IMR-90 (cell line): ENCODE data around the gene CROCC2. TPM values are rescaled to one million over a fixed set of nuclear protein-coding genes. Genes with fewer than 3 reads are reported as not detected.

ENCODE experiments used
- ATAC-seq: fragments of 200-7000 bp; cut with Tn5 transposase; 2 replicates; pipeline ENCODE4 v1.9.1; 2020; ENCODE audit warnings: low read depth, mild to moderate bottlenecking, moderate library complexity
- BruUV-seq: library from RNA; stranded (reverse); fragments of 400-500 nt; replicated peaks from 2 replicates; lab custom pipeline; 2021; lab: Mats Ljungman, UMichigan
- CTCF ChIA-PET: fragments of 300-600 bp; formaldehyde crosslinking; extraction: SDS; loops from one replicate; lab custom pipeline; 2021; ENCODE audit warnings: antibody characterized with exemption; lab: Yijun Ruan, JAX
- POLR2A ChIA-PET: fragments of 300-600 bp; sonication (Branson Sonifier 250); formaldehyde crosslinking; loops from one replicate; lab custom pipeline; 2022; ENCODE audit warnings: antibody characterized with exemption; ENCODE audit not compliant: unreplicated experiment; lab: Charles Lee
- DNase-seq: peaks from one replicate; pipeline ENCODE4 v3.0.0; 2013
- H2AFZ ChIP-seq: replicated peaks from 2 replicates; pipeline ENCODE3; 2013; ENCODE audit warnings: low read length, mild to moderate bottlenecking; ENCODE audit not compliant: poor library complexity
- H2AK5ac ChIP-seq: 2 replicates; pipeline ENCODE4 v1.6.1; 2013; ENCODE audit warnings: low read depth, low read length, inconsistent platforms
- H2AK9ac ChIP-seq: replicated peaks from 2 replicates; pipeline ENCODE3; 2013; ENCODE audit warnings: mild to moderate bottlenecking, low read depth, low read length, moderate library complexity; ENCODE audit not compliant: poor library complexity
- H2BK120ac ChIP-seq: 2 replicates; pipeline ENCODE4 v1.6.1; 2013; ENCODE audit warnings: low read depth, low read length, inconsistent platforms
- H2BK15ac ChIP-seq: 3 replicates; pipeline ENCODE4 v1.6.1; 2013; ENCODE audit warnings: low read depth, low read length, inconsistent platforms
- H2BK20ac ChIP-seq: 2 replicates; pipeline ENCODE4 v1.6.1; 2013; ENCODE audit warnings: low read depth, mild to moderate bottlenecking, inconsistent platforms, low read length, moderate library complexity
- H2BK5ac ChIP-seq: 2 replicates; pipeline ENCODE4 v1.6.1; 2013; ENCODE audit warnings: mild to moderate bottlenecking, low read depth, low read length, inconsistent platforms; ENCODE audit not compliant: poor library complexity, severe bottlenecking
- H3K14ac ChIP-seq: replicated peaks from 2 replicates; pipeline ENCODE4 v1.6.1; 2013; ENCODE audit warnings: low read depth, low read length, inconsistent platforms
- H3K18ac ChIP-seq: 2 replicates; pipeline ENCODE4 v1.6.1; 2013; ENCODE audit warnings: low read depth, low read length, control low read depth
- H3K23ac ChIP-seq: 2 replicates; pipeline ENCODE4 v1.6.1; 2013; ENCODE audit warnings: low read depth, low read length, inconsistent platforms
- H3K27ac ChIP-seq: 2 replicates; pipeline ENCODE4 v1.5.1; 2013; ENCODE audit warnings: mild to moderate bottlenecking, control low read depth, low read length; ENCODE audit not compliant: insufficient read depth
- H3K27me3 ChIP-seq: 2 replicates; pipeline ENCODE4 v1.6.1; 2013; ENCODE audit warnings: low read length; ENCODE audit not compliant: control insufficient read depth, insufficient read depth
- H3K36me3 ChIP-seq: 2 replicates; pipeline ENCODE4 v1.6.1; 2013; ENCODE audit warnings: low read length, mixed read lengths; ENCODE audit not compliant: control insufficient read depth, insufficient read depth
- H3K4ac ChIP-seq: 2 replicates; pipeline ENCODE4 v1.6.1; 2013; ENCODE audit warnings: low read depth, low read length, inconsistent platforms
- H3K4me1 ChIP-seq: 2 replicates; pipeline ENCODE4 v1.6.1; 2013; ENCODE audit warnings: low read length, mixed read lengths; ENCODE audit not compliant: control insufficient read depth, insufficient read depth
- H3K4me2 ChIP-seq: 2 replicates; pipeline ENCODE4 v1.6.1; 2013; ENCODE audit warnings: low read depth, mild to moderate bottlenecking, control low read depth, low read length, moderate library complexity
- H3K4me3 ChIP-seq: 2 replicates; pipeline ENCODE4 v1.5.1; 2013; ENCODE audit warnings: low read depth, mild to moderate bottlenecking, control low read depth, low read length, moderate library complexity; ENCODE audit not compliant: insufficient read depth
- H3K56ac ChIP-seq: 2 replicates; pipeline ENCODE4 v1.6.1; 2013; ENCODE audit warnings: low read length, inconsistent platforms; ENCODE audit not compliant: insufficient read depth; ENCODE audit errors: extremely low read depth
- H3K79me1 ChIP-seq, 2 experiments: 2 replicates each; pipeline ENCODE4 v1.6.1; 2013; ENCODE audit warnings: low read length in 2 of 2, inconsistent platforms in 1 of 2, low read depth in 1 of 2
- H3K9ac ChIP-seq: 2 replicates; pipeline ENCODE4 v1.6.1; 2013; ENCODE audit warnings: low read depth, low read length, control low read depth
- H3K9me1 ChIP-seq: 2 replicates; pipeline ENCODE4 v1.6.1; 2013; ENCODE audit warnings: low read length, inconsistent platforms; ENCODE audit not compliant: insufficient read depth
- H3K9me3 ChIP-seq: 2 replicates; pipeline ENCODE4 v1.6.1; 2013; ENCODE audit warnings: low read length; ENCODE audit not compliant: control insufficient read depth, insufficient read depth
- H4K20me1 ChIP-seq: 2 replicates; pipeline ENCODE4 v1.6.1; 2013; ENCODE audit warnings: low read length, inconsistent platforms; ENCODE audit not compliant: insufficient read depth
- H4K5ac ChIP-seq: 2 replicates; pipeline ENCODE4 v1.6.1; 2013; ENCODE audit warnings: mild to moderate bottlenecking, low read depth, low read length, control low read depth
- H4K8ac ChIP-seq, 2 experiments: 2 replicates each; pipeline ENCODE4 v1.6.1; 2013; ENCODE audit warnings: low read depth in 2 of 2, low read length in 2 of 2, control low read depth in 1 of 2, inconsistent platforms in 1 of 2
- H4K91ac ChIP-seq: 2 replicates; pipeline ENCODE4 v1.6.1; 2013; ENCODE audit warnings: low read depth, low read length, inconsistent platforms; ENCODE audit not compliant: insufficient read depth
- BHLHE40 ChIP-seq: fragments of 150-350 bp; IDR thresholded peaks from 2 replicates; pipeline ENCODE4 v1.6.1; 2016; ENCODE audit warnings: mild to moderate bottlenecking, low read depth, low read length
- CEBPB ChIP-seq: IDR thresholded peaks from 2 replicates; pipeline ENCODE4 v1.6.1; 2012; ENCODE audit warnings: low read depth, low read length, improper control_type of control experiment
- CHD1 ChIP-seq: IDR thresholded peaks from 2 replicates; pipeline ENCODE4 v1.6.1; 2012; ENCODE audit warnings: low read depth, low read length, improper control_type of control experiment
- FOS ChIP-seq: fragments of 150-350 bp; IDR thresholded peaks from 2 replicates; pipeline ENCODE4 v1.6.1; 2016; ENCODE audit warnings: low read depth, low read length
- MAFK ChIP-seq: IDR thresholded peaks from 2 replicates; pipeline ENCODE4 v1.6.1; 2012; ENCODE audit warnings: low read depth, low read length, improper control_type of control experiment
- MAZ ChIP-seq: IDR thresholded peaks from 2 replicates; pipeline ENCODE4 v1.6.1; 2012; ENCODE audit warnings: low read depth, mild to moderate bottlenecking, low read length, improper control_type of control experiment, moderate library complexity, borderline replicate concordance
- MXI1 ChIP-seq: IDR thresholded peaks from 2 replicates; pipeline ENCODE4 v1.6.1; 2012; ENCODE audit warnings: low read depth, mild to moderate bottlenecking, low read length, moderate library complexity, borderline replicate concordance
- NFE2L2 ChIP-seq: fragments of 150-350 bp; IDR thresholded peaks from 2 replicates; pipeline ENCODE4 v1.6.1; 2016; ENCODE audit warnings: low read depth, mild to moderate bottlenecking, low read length
- POLR2A ChIP-seq: IDR thresholded peaks from 2 replicates; pipeline ENCODE4 v1.6.1; 2012; ENCODE audit warnings: mild to moderate bottlenecking, low read depth, low read length
- RAD21 ChIP-seq: IDR thresholded peaks from 2 replicates; pipeline ENCODE4 v1.6.1; 2012; ENCODE audit warnings: low read length, improper control_type of control experiment
- RCOR1 ChIP-seq: IDR thresholded peaks from 2 replicates; pipeline ENCODE4 v1.6.1; 2012; ENCODE audit warnings: mild to moderate bottlenecking, low read length, improper control_type of control experiment; ENCODE audit not compliant: insufficient replicate concordance
- RFX5 ChIP-seq: IDR thresholded peaks from 2 replicates; pipeline ENCODE4 v1.8.0; 2012; ENCODE audit warnings: low read depth, mild to moderate bottlenecking, low read length, moderate library complexity
- SMC3 ChIP-seq: fragments of 150-350 bp; IDR thresholded peaks from 2 replicates; pipeline ENCODE4 v1.6.1; 2016; ENCODE audit warnings: low read depth, mild to moderate bottlenecking, antibody characterized with exemption, low read length, moderate library complexity
- WGBS, 2 experiments: methylation state at CpG; one replicate each; pipeline versions ENCODE4 v1.1.5 to v1.1.7; 2013; ENCODE audit warnings: missing lambda C conversion rate in 2 of 2; ENCODE audit not compliant: insufficient read length in 1 of 2; ENCODE audit errors: extremely low coverage in 2 of 2; 5-methylcytosine and 5-hydroxymethylcytosine counted together
- dilution Hi-C: fragments of 300-500 bp; cut with HindIII; formaldehyde crosslinking; loops from one replicate; pipeline ENCODE4 v1.14.3; 2018; ENCODE audit warnings: low sequenced_read_pairs; ENCODE audit not compliant: unreplicated experiment
- in situ Hi-C: fragments of 300-500 bp; cut with MboI; formaldehyde crosslinking; loops from 3 replicates; pipeline ENCODE4 v1.14.3; 2019; ENCODE audit warnings: low sequenced_read_pairs, inconsistent platforms, mixed read lengths
- intact Hi-C: fragments of 100-400 bp; cut with micrococcal nuclease; formaldehyde crosslinking; loops from 2 replicates; pipeline ENCODE4 v1.10.0; 2022
- polyA plus RNA-seq, 3 experiments: library from polyadenylated mRNA; depleted of rRNA; stranded (reverse); fragments of >200 nt; gene quantifications; 2 replicates each; pipeline ENCODE4 v1.2.3, GENCODE V29; 2012; ENCODE audit warnings: low replicate concordance in 1 of 3
- total RNA-seq: library from RNA; depleted of rRNA; stranded (reverse); fragments of >200 nt; gene quantifications from 2 replicates; pipeline ENCODE4 v1.2.3, GENCODE V29; 2012
- TF ChIP-seq, protein P1 (sequence below): conservative IDR thresholded peaks from 2 replicates; pipeline ENCODE4 v1.5.1; 2012; ENCODE audit warnings: mild to moderate bottlenecking, low read depth, low read length, improper control_type of control experiment
- TF ChIP-seq, protein P2 (sequence below): fragments of 150-350 bp; IDR thresholded peaks from 2 replicates; pipeline ENCODE4 v1.6.1; 2017; ENCODE audit warnings: mild to moderate bottlenecking, antibody characterized with exemption, low read length, low read depth
- TF ChIP-seq, protein P3 (sequence below): fragments of 150-350 bp; IDR thresholded peaks from 2 replicates; pipeline ENCODE4 v1.6.1; 2016; ENCODE audit warnings: low read depth, mild to moderate bottlenecking, low read length, moderate library complexity, borderline replicate concordance

Gene CROCC2
- total and polyA plus RNA-seq, 2 of the 4 experiments (the other 2 are of a cell fraction): not detected

GRCh38 chr2:241034490-241035141 is 128.5 kb downstream of the CROCC2 start:
- no peak overlapping the region for H3K23ac ChIP-seq
- H3K36me3 ChIP-seq: peaks cover 16% of the 10 kb centered on the region; the same call in 1 of the 2 replicates
- H4K5ac ChIP-seq: no peak overlapping the region
- H2BK120ac ChIP-seq: no peak overlapping the region
- BruUV-seq: no TSS peak
- H3K27ac ChIP-seq: no peak overlapping the region
- no peak overlapping the region for H4K8ac ChIP-seq
- no peaks in the 10 kb centered on the region for H3K9me1 ChIP-seq
- no peaks in the 10 kb centered on the region for H3K4me1 ChIP-seq
- no peak overlapping the region for H3K14ac ChIP-seq
- no peak overlapping the region for H3K9ac ChIP-seq
- H3K79me1 ChIP-seq: no peaks in the 10 kb centered on the region
- H3K18ac ChIP-seq: no peak overlapping the region
- ChIA-PET CTCF (no interaction called here), POLR2A (no interaction called here)
- no peaks in the 10 kb centered on the region for H3K27me3 ChIP-seq
- no peak for DNase-seq
- H2AK9ac ChIP-seq: no peak overlapping the region
- dilution Hi-C loops: no loop called here
- TF ChIP-seq MAFK (no peak), RAD21 (no peak), RFX5 (no peak), FOS (no peak), MXI1 (no peak), SMC3 (no peak), CHD1 (no peak), POLR2A (no peak), MAZ (no peak), RCOR1 (no peak), BHLHE40 (no peak), CEBPB (no peak), NFE2L2 (no peak)
- TF ChIP-seq, protein P1, sequence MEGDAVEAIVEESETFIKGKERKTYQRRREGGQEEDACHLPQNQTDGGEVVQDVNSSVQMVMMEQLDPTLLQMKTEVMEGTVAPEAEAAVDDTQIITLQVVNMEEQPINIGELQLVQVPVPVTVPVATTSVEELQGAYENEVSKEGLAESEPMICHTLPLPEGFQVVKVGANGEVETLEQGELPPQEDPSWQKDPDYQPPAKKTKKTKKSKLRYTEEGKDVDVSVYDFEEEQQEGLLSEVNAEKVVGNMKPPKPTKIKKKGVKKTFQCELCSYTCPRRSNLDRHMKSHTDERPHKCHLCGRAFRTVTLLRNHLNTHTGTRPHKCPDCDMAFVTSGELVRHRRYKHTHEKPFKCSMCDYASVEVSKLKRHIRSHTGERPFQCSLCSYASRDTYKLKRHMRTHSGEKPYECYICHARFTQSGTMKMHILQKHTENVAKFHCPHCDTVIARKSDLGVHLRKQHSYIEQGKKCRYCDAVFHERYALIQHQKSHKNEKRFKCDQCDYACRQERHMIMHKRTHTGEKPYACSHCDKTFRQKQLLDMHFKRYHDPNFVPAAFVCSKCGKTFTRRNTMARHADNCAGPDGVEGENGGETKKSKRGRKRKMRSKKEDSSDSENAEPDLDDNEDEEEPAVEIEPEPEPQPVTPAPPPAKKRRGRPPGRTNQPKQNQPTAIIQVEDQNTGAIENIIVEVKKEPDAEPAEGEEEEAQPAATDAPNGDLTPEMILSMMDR: no peak
- TF ChIP-seq, protein P2, sequence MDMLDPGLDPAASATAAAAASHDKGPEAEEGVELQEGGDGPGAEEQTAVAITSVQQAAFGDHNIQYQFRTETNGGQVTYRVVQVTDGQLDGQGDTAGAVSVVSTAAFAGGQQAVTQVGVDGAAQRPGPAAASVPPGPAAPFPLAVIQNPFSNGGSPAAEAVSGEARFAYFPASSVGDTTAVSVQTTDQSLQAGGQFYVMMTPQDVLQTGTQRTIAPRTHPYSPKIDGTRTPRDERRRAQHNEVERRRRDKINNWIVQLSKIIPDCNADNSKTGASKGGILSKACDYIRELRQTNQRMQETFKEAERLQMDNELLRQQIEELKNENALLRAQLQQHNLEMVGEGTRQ: no peak
- TF ChIP-seq, protein P3, sequence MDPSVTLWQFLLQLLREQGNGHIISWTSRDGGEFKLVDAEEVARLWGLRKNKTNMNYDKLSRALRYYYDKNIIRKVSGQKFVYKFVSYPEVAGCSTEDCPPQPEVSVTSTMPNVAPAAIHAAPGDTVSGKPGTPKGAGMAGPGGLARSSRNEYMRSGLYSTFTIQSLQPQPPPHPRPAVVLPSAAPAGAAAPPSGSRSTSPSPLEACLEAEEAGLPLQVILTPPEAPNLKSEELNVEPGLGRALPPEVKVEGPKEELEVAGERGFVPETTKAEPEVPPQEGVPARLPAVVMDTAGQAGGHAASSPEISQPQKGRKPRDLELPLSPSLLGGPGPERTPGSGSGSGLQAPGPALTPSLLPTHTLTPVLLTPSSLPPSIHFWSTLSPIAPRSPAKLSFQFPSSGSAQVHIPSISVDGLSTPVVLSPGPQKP: no peak
- intact Hi-C loops: no loop called here
- H2BK5ac ChIP-seq: no peak overlapping the region
- no peak overlapping the region for H3K4ac ChIP-seq
- no peaks in the 10 kb centered on the region; the same call in 1 of the 2 replicates for H4K20me1 ChIP-seq
- H3K56ac ChIP-seq: no peak overlapping the region
- H4K91ac ChIP-seq: no peak overlapping the region
- WGBS, 2 experiments: 100% methylated on average over 5 of the region's 22 CpGs; no CpG with 5 or more reads in 1 of the 2 experiments
- in situ Hi-C loops: no loop called here
- no peak overlapping the region for H3K4me2 ChIP-seq
- ATAC-seq: no peak
- H2BK15ac ChIP-seq: no peak overlapping the region
- no peak overlapping the region for H2BK20ac ChIP-seq
- H2AK5ac ChIP-seq: no peak overlapping the region
- no peaks in the 10 kb centered on the region for H3K9me3 ChIP-seq
- H3K4me3 ChIP-seq: no peak overlapping the region
- H2AFZ ChIP-seq: no peak overlapping the region
